ENCODE measurements around the gene FAM174B.

DNA sequence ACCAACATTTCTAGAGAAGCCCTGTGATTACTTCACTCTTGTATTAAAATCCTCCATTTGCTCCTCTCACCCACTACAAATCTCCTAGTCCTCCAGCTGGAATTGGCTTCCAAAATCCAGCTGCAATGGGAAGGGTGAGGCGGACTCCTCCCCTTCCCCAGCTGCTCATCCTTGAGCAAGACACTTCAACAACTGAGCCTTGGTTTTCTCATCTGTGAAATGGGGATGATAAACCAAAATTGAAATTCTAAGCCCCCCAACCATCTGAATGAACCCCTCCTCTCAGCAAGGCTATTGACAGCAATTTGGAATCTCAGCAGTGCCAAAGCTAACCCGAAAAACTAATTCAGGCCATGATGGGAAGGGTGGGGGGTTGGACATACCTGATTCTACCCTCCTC lies 9.4 kb downstream of the FAM174B start:
- no peak for TF ChIP-seq CTCF (IDR thresholded peaks at IDR 0.05)
- no peak for TF ChIP-seq POLR2A (IDR thresholded peaks at IDR 0.05)
- no peak for TF ChIP-seq POLR2AphosphoS5 (IDR thresholded peaks at IDR 0.05)
- no peak for TF ChIP-seq EP300 (IDR thresholded peaks at IDR 0.05; ENCODE audit: low read depth)
